A549 (cell line): ENCODE results near the gene RNF17. TPM values are rescaled to one million over a fixed set of nuclear protein-coding genes. Genes with fewer than 3 reads are reported as not detected.

Source experiments
- ATAC-seq, 2 experiments: fragments of 200-7000 bp in 1 of 2; fragments of >200 bp in 1 of 2; cut with Nextera tagmentation in 1 of 2; cut with Tn5 transposase in 1 of 2; 3 replicates each; pipeline versions ENCODE4 v1.8.0 to v1.9.1; 2018 to 2020; ENCODE audit warnings: mild to moderate bottlenecking in 1 of 2, moderate library complexity in 1 of 2
- CTCF ChIA-PET: fragments of 300-600 bp; sonication (Branson Sonifier 250); formaldehyde crosslinking; extraction: SDS; loops from one replicate; lab custom pipeline; 2021; ENCODE audit warnings: antibody characterized with exemption, inconsistent platforms; lab: Yijun Ruan, JAX
- POLR2A ChIA-PET: fragments of 350-600 bp; formaldehyde crosslinking; extraction: SDS; loops from one replicate; lab custom pipeline; 2021; ENCODE audit warnings: antibody characterized with exemption, inconsistent platforms; lab: Yijun Ruan, JAX
- DNase-seq, 2 experiments: peaks; one replicate each; pipeline versions ENCODE4 v3.0.0 to v3.0.0-alpha.2; 2011 to 2016; ENCODE audit warnings: low read depth in 1 of 2, low spot score in 1 of 2
- FAIRE-seq: peaks from 2 replicates; lab custom pipeline; 2011; peaks lifted over from hg19 to GRCh38; lab: Jason Lieb, UNC
- H3K27ac ChIP-seq, 2 experiments: fragments of >200 bp; sonication (Bioruptor Twin); formaldehyde crosslinking; 3 replicates each; pipeline ENCODE4 v1.5.1; 2016 to 2017
- H3K4me1 ChIP-seq: fragments of >200 bp; sonication (Bioruptor Twin); formaldehyde crosslinking; 3 replicates; pipeline ENCODE4 v1.6.1; 2016
- H3K4me2 ChIP-seq: fragments of >200 bp; sonication (Bioruptor Twin); formaldehyde crosslinking; 3 replicates; pipeline ENCODE4 v1.6.1; 2016
- H3K4me3 ChIP-seq: fragments of >200 bp; sonication (Bioruptor Twin); formaldehyde crosslinking; 3 replicates; pipeline ENCODE4 v1.5.1; 2016
- H3K9me3 ChIP-seq: fragments of >200 bp; sonication (Bioruptor Twin); formaldehyde crosslinking; 3 replicates; pipeline ENCODE4 v1.6.1; 2016
- CBX2 ChIP-seq: fragments of 200-600 bp; sonication (generic); IDR thresholded peaks from 2 replicates; pipeline ENCODE4 v1.6.1; 2016; ENCODE audit warnings: low read depth, mild to moderate bottlenecking, borderline replicate concordance
- CBX8 ChIP-seq: fragments of 200-600 bp; sonication (generic); IDR thresholded peaks from 2 replicates; pipeline ENCODE4 v1.6.1; 2016
- CEBPB ChIP-seq, 2 experiments: fragments of >200 bp in 1 of 2; sonication (Bioruptor Twin) in 1 of 2; formaldehyde crosslinking in 1 of 2; IDR thresholded peaks; 2 replicates each; pipeline ENCODE4 v1.6.1; 2012 to 2016
- CHD4 ChIP-seq: fragments of 200-600 bp; sonication (generic); IDR thresholded peaks from 2 replicates; pipeline ENCODE4 v1.6.1; 2016; ENCODE audit warnings: antibody characterized with exemption, mild to moderate bottlenecking, borderline replicate concordance
- EHF ChIP-seq: fragments of 250-450 bp; sonication (Bioruptor Pico); IDR thresholded peaks from 2 replicates; pipeline ENCODE4 v1.5.0; 2020; ENCODE audit warnings: mild to moderate bottlenecking
- EHMT2 ChIP-seq: fragments of 200-600 bp; sonication (generic); IDR thresholded peaks from 2 replicates; pipeline ENCODE4 v1.6.1; 2016; ENCODE audit warnings: antibody characterized with exemption, low read depth, mild to moderate bottlenecking, moderate library complexity
- ESRRA ChIP-seq: fragments of 150-350 bp; IDR thresholded peaks from 2 replicates; pipeline ENCODE4 v1.6.1; 2014; ENCODE audit warnings: mild to moderate bottlenecking, low read length, borderline replicate concordance
- FOXS1 ChIP-seq: fragments of 250-450 bp; sonication (Bioruptor Pico); IDR thresholded peaks from 2 replicates; pipeline ENCODE4 v1.5.0; 2020; ENCODE audit warnings: mild to moderate bottlenecking, moderate library complexity
- GATA3 ChIP-seq: IDR thresholded peaks from 2 replicates; pipeline ENCODE4 v1.6.1; 2012; ENCODE audit warnings: borderline replicate concordance
- HDAC2 ChIP-seq: fragments of 200-600 bp; sonication (generic); IDR thresholded peaks from 2 replicates; pipeline ENCODE4 v1.6.1; 2016
- HOXB13 ChIP-seq: fragments of 250-450 bp; sonication (Bioruptor Pico); IDR thresholded peaks from 2 replicates; pipeline ENCODE4 v1.5.0; 2020; ENCODE audit warnings: low read depth, mild to moderate bottlenecking, moderate library complexity
- HOXB5 ChIP-seq: fragments of 250-450 bp; sonication (Bioruptor Pico); IDR thresholded peaks from 2 replicates; pipeline ENCODE4 v1.5.0; 2020; ENCODE audit warnings: mild to moderate bottlenecking, moderate library complexity
- KDM1A ChIP-seq: fragments of 200-600 bp; sonication (generic); IDR thresholded peaks from 2 replicates; pipeline ENCODE4 v1.6.1; 2016; ENCODE audit warnings: low read depth, mild to moderate bottlenecking
- KDM5A ChIP-seq: fragments of 200-600 bp; sonication (generic); IDR thresholded peaks from 2 replicates; pipeline ENCODE4 v1.6.1; 2016; ENCODE audit warnings: antibody characterized with exemption, mild to moderate bottlenecking
- MAFK ChIP-seq: fragments of 450-650 bp; IDR thresholded peaks from 2 replicates; pipeline ENCODE4 v1.6.1; 2014; ENCODE audit not compliant: partially characterized antibody
- MAX ChIP-seq: IDR thresholded peaks from 2 replicates; pipeline ENCODE4 v1.6.1; 2012
- NR3C1 ChIP-seq: fragments of >200 bp; sonication (Bioruptor Twin); formaldehyde crosslinking; IDR thresholded peaks from 3 replicates; pipeline ENCODE4 v1.6.1; 2017
- POLR2A ChIP-seq: IDR thresholded peaks from 2 replicates; pipeline ENCODE4 v1.6.1; 2012; ENCODE audit warnings: mild to moderate bottlenecking, low read length
- RCOR1 ChIP-seq: fragments of 150-350 bp; IDR thresholded peaks from 2 replicates; pipeline ENCODE4 v1.6.1; 2014; ENCODE audit warnings: antibody characterized with exemption, low read length, low read depth
- RNF2 ChIP-seq: fragments of 200-600 bp; sonication (generic); IDR thresholded peaks from 2 replicates; pipeline ENCODE4 v1.6.1; 2016; ENCODE audit warnings: low read depth, mild to moderate bottlenecking, antibody characterized with exemption, moderate library complexity, borderline replicate concordance
- SMC3 ChIP-seq: fragments of >200 bp; sonication (Bioruptor Twin); formaldehyde crosslinking; IDR thresholded peaks from 3 replicates; pipeline ENCODE4 v1.6.1; 2018; ENCODE audit warnings: inconsistent platforms
- SREBF2 ChIP-seq: fragments of 450-650 bp; IDR thresholded peaks from 2 replicates; pipeline ENCODE4 v1.6.1; 2014; ENCODE audit warnings: mild to moderate bottlenecking, moderate library complexity
- TFCP2L1 ChIP-seq: fragments of 250-450 bp; sonication (Bioruptor Pico); IDR thresholded peaks from 2 replicates; pipeline ENCODE4 v1.5.0; 2021; ENCODE audit warnings: mild to moderate bottlenecking
- TP53 ChIP-seq: fragments of 250-450 bp; sonication (Bioruptor Pico); IDR thresholded peaks from 2 replicates; pipeline ENCODE4 v1.5.0; 2021; ENCODE audit warnings: mild to moderate bottlenecking, moderate library complexity
- ZC3H11A ChIP-seq: fragments of 450-650 bp; IDR thresholded peaks from 2 replicates; pipeline ENCODE4 v1.6.1; 2014; ENCODE audit warnings: antibody characterized with exemption, mild to moderate bottlenecking
- WGBS: methylation state at CpG from one replicate; pipeline ENCODE4 v1.1.6; 2017; ENCODE audit errors: missing lambda C conversion rate; 5-methylcytosine and 5-hydroxymethylcytosine counted together
- polyA plus RNA-seq, 4 experiments: library from polyadenylated mRNA; depleted of rRNA in 3 of 4; stranded (reverse); fragments of >200 nt; fragmentation: RNase III in 1 of 4; extraction: RNeasy Plus Mini Kit Qiagen cat#74134 plus additional on column Dnase treatment in 1 of 4; gene quantifications; 2 replicates in 3 of 4; 3 replicates in 1 of 4; pipeline ENCODE4 v1.2.3, GENCODE V29; 2011 to 2017
- TF ChIP-seq, protein P1 (sequence below): fragments of 150-350 bp; IDR thresholded peaks from 2 replicates; pipeline ENCODE4 v1.6.1; 2014; ENCODE audit warnings: low read depth, mild to moderate bottlenecking, low read length
- TF ChIP-seq, protein P2 (sequence below): fragments of >200 bp; sonication (Bioruptor Twin); formaldehyde crosslinking; IDR thresholded peaks from 3 replicates; pipeline ENCODE4 v1.5.1; 2016
- TF ChIP-seq, protein P3 (sequence below): fragments of 450-650 bp; IDR thresholded peaks from 2 replicates; pipeline ENCODE4 v1.6.1; 2014; ENCODE audit warnings: antibody characterized with exemption
- TF ChIP-seq, protein P4 (sequence below): IDR thresholded peaks from 2 replicates; pipeline ENCODE4 v1.6.1; 2012
- TF ChIP-seq, protein P5 (sequence below): IDR thresholded peaks from 2 replicates; pipeline ENCODE4 v1.6.1; 2012; ENCODE audit warnings: low read depth, borderline replicate concordance

Gene RNF17
- polyA plus RNA-seq, 2 of the 4 experiments (the other 2 are of a cell fraction) = not detected

- H3K4me1 ChIP-seq = no peaks in the 10 kb centered on the region
- FAIRE-seq = no peak
- DNase-seq = no peak
- CTCF ChIA-PET = interaction anchor here (1.2 to 1.5 kb wide), 2 partner anchors 12 to 29 kb away, joined by 3 read pairs; no protein-coding TSS in a partner anchor
- WGBS = 42% methylated on average over 9 of the region's 12 CpGs
- ATAC-seq = no peak
- H3K4me3 ChIP-seq = no peak overlapping the region
- no peak overlapping the region for H3K4me2 ChIP-seq
- POLR2A ChIA-PET = no interaction called here
- no peak overlapping the region for H3K27ac ChIP-seq
- TF ChIP-seq RNF2 (no peak), TP53 (CRISPR knock-in tag) (no peak), SREBF2 (no peak), ESRRA (no peak), CHD4 (no peak), HDAC2 (no peak), HOXB13 (CRISPR knock-in tag) (no peak), NR3C1 (no peak), CBX8 (no peak), ZC3H11A (no peak), CBX2 (no peak), RCOR1 (no peak), CEBPB (IDR thresholded peaks at IDR 0.05) (no peak), SMC3 (no peak), TFCP2L1 (CRISPR knock-in tag) (no peak), EHF (CRISPR knock-in tag) (no peak), POLR2A (no peak), MAX (no peak)
- TF ChIP-seq, protein P1, sequence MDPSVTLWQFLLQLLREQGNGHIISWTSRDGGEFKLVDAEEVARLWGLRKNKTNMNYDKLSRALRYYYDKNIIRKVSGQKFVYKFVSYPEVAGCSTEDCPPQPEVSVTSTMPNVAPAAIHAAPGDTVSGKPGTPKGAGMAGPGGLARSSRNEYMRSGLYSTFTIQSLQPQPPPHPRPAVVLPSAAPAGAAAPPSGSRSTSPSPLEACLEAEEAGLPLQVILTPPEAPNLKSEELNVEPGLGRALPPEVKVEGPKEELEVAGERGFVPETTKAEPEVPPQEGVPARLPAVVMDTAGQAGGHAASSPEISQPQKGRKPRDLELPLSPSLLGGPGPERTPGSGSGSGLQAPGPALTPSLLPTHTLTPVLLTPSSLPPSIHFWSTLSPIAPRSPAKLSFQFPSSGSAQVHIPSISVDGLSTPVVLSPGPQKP = no peak
- H3K9me3 ChIP-seq = no peaks in the 10 kb centered on the region
Observed at GRCh38 chr13:24723206-24723605, 40.8 kb upstream of the RNF17 start.

- 13% methylated on average over 2 of the region's 2 CpGs for WGBS
- Histone ChIP-seq H3K4me3 (no peak overlapping the region), H3K4me2 (no peak overlapping the region), H3K4me1 (no peaks in the 10 kb centered on the region), H3K27ac (no peak overlapping the region), H3K9me3 (no peaks in the 10 kb centered on the region)
- TF ChIP-seq, protein P2, sequence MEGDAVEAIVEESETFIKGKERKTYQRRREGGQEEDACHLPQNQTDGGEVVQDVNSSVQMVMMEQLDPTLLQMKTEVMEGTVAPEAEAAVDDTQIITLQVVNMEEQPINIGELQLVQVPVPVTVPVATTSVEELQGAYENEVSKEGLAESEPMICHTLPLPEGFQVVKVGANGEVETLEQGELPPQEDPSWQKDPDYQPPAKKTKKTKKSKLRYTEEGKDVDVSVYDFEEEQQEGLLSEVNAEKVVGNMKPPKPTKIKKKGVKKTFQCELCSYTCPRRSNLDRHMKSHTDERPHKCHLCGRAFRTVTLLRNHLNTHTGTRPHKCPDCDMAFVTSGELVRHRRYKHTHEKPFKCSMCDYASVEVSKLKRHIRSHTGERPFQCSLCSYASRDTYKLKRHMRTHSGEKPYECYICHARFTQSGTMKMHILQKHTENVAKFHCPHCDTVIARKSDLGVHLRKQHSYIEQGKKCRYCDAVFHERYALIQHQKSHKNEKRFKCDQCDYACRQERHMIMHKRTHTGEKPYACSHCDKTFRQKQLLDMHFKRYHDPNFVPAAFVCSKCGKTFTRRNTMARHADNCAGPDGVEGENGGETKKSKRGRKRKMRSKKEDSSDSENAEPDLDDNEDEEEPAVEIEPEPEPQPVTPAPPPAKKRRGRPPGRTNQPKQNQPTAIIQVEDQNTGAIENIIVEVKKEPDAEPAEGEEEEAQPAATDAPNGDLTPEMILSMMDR = no peak
- TF ChIP-seq MAFK = no peak
- TF ChIP-seq HOXB5 (CRISPR knock-in tag) = no peak
- no peak for TF ChIP-seq GATA3
- TF ChIP-seq RCOR1 = no peak
- no peak for TF ChIP-seq EHMT2
- TF ChIP-seq KDM1A = no peak
- TF ChIP-seq, protein P3, sequence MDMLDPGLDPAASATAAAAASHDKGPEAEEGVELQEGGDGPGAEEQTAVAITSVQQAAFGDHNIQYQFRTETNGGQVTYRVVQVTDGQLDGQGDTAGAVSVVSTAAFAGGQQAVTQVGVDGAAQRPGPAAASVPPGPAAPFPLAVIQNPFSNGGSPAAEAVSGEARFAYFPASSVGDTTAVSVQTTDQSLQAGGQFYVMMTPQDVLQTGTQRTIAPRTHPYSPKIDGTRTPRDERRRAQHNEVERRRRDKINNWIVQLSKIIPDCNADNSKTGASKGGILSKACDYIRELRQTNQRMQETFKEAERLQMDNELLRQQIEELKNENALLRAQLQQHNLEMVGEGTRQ = no peak
- TF ChIP-seq, protein P4, sequence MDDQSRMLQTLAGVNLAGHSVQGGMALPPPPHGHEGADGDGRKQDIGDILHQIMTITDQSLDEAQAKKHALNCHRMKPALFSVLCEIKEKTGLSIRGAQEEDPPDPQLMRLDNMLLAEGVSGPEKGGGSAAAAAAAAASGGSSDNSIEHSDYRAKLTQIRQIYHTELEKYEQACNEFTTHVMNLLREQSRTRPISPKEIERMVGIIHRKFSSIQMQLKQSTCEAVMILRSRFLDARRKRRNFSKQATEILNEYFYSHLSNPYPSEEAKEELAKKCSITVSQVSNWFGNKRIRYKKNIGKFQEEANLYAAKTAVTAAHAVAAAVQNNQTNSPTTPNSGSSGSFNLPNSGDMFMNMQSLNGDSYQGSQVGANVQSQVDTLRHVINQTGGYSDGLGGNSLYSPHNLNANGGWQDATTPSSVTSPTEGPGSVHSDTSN = no peak
- no peak for TF ChIP-seq FOXS1 (CRISPR knock-in tag)
- TF ChIP-seq ZC3H11A = no peak
- TF ChIP-seq KDM5A = no peak
- TF ChIP-seq, protein P5, sequence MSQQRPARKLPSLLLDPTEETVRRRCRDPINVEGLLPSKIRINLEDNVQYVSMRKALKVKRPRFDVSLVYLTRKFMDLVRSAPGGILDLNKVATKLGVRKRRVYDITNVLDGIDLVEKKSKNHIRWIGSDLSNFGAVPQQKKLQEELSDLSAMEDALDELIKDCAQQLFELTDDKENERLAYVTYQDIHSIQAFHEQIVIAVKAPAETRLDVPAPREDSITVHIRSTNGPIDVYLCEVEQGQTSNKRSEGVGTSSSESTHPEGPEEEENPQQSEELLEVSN = no peak
- TF ChIP-seq HOXB13 (CRISPR knock-in tag) = no peak
- FAIRE-seq = no peak
- ATAC-seq = no peak
- ChIA-PET CTCF (interaction anchor here (0.7 to 1.4 kb wide), 4 partner anchors 11 to 158 kb away, joined by 3 read pairs; no protein-coding TSS in a partner anchor), POLR2A (no interaction called here)
- DNase-seq = no peak
Observed at GRCh38 chr13:24724714-24725113, 39.3 kb upstream of the RNF17 start.
